ENCODE results near the gene ADGRV1. TPM values are rescaled to one million over a fixed set of nuclear protein-coding genes. Genes with fewer than 3 reads are reported as not detected.

The ADGRV1 gene
- total and polyA plus RNA-seq, 9 of the 15 experiments (the other 6 are each of a cell fraction or from before 2014, with no cell fraction given), result 21.7 to 156 (median 58.2) TPM

DNA sequence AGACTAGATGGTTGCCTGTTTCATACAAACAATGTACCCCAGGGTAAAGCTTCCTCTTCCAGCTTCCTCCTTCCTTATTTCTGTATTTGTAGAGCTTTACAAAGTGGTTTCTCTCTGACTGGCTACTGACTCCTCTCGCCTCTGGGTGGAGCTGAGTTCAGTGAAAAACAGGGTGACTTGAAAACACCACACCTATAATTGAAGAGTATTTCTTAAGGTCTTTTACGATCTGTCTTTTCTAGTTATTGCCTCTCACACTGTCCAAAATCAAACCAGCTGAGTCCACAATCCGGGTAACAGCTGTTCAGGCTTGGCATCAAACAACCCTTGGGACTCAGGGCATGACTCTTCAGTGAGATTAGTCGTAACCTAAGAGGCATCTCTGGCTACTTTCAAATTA is 624.2 kb downstream of the ADGRV1 start (continued):
- no peak for TF ChIP-seq ILK (tag; IDR thresholded peaks at IDR 0.05; ENCODE audit: borderline replicate concordance, low read depth)
- TF ChIP-seq, protein P1, sequence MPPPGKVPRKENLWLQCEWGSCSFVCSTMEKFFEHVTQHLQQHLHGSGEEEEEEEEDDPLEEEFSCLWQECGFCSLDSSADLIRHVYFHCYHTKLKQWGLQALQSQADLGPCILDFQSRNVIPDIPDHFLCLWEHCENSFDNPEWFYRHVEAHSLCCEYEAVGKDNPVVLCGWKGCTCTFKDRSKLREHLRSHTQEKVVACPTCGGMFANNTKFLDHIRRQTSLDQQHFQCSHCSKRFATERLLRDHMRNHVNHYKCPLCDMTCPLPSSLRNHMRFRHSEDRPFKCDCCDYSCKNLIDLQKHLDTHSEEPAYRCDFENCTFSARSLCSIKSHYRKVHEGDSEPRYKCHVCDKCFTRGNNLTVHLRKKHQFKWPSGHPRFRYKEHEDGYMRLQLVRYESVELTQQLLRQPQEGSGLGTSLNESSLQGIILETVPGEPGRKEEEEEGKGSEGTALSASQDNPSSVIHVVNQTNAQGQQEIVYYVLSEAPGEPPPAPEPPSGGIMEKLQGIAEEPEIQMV (tag; conservative IDR thresholded peaks at IDR 0.05; ENCODE audit: low read depth), result no peak
- TF ChIP-seq ZNF766 (CRISPR knock-in tag; conservative IDR thresholded peaks at IDR 0.05), result 0 out of 2 replicates have a peak, but pooled peaks have one; percentile 20
- TF ChIP-seq STAT5B (CRISPR knock-in tag; IDR thresholded peaks at IDR 0.05), result no peak
- no peak for TF ChIP-seq NCOA4 (IDR thresholded peaks at IDR 0.05; ENCODE audit: partially characterized antibody)
- TF ChIP-seq, protein P2, sequence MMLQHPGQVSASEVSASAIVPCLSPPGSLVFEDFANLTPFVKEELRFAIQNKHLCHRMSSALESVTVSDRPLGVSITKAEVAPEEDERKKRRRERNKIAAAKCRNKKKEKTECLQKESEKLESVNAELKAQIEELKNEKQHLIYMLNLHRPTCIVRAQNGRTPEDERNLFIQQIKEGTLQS (IDR thresholded peaks at IDR 0.05), result no peak
- TF ChIP-seq, protein P2 (CRISPR knock-in tag; conservative IDR thresholded peaks at IDR 0.05), result no peak
- TF ChIP-seq, protein P3, sequence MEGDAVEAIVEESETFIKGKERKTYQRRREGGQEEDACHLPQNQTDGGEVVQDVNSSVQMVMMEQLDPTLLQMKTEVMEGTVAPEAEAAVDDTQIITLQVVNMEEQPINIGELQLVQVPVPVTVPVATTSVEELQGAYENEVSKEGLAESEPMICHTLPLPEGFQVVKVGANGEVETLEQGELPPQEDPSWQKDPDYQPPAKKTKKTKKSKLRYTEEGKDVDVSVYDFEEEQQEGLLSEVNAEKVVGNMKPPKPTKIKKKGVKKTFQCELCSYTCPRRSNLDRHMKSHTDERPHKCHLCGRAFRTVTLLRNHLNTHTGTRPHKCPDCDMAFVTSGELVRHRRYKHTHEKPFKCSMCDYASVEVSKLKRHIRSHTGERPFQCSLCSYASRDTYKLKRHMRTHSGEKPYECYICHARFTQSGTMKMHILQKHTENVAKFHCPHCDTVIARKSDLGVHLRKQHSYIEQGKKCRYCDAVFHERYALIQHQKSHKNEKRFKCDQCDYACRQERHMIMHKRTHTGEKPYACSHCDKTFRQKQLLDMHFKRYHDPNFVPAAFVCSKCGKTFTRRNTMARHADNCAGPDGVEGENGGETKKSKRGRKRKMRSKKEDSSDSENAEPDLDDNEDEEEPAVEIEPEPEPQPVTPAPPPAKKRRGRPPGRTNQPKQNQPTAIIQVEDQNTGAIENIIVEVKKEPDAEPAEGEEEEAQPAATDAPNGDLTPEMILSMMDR (IDR thresholded peaks at IDR 0.05 in 2 of 3, conservative IDR thresholded peaks at IDR 0.05 in 1 of 3; ENCODE audit: insufficient read depth in 2 of 3, low read depth in 1 of 3, low read length in 3 of 3), result peak; percentile 26 to 36 (median 26); a peak in 1 of 6 replicates
- peak; percentile 27 to 61 for TF ChIP-seq RAD21 (CRISPR knock-in tag; conservative IDR thresholded peaks at IDR 0.05 in 1 of 2, IDR thresholded peaks at IDR 0.05 in 1 of 2)
- TF ChIP-seq, protein P4, sequence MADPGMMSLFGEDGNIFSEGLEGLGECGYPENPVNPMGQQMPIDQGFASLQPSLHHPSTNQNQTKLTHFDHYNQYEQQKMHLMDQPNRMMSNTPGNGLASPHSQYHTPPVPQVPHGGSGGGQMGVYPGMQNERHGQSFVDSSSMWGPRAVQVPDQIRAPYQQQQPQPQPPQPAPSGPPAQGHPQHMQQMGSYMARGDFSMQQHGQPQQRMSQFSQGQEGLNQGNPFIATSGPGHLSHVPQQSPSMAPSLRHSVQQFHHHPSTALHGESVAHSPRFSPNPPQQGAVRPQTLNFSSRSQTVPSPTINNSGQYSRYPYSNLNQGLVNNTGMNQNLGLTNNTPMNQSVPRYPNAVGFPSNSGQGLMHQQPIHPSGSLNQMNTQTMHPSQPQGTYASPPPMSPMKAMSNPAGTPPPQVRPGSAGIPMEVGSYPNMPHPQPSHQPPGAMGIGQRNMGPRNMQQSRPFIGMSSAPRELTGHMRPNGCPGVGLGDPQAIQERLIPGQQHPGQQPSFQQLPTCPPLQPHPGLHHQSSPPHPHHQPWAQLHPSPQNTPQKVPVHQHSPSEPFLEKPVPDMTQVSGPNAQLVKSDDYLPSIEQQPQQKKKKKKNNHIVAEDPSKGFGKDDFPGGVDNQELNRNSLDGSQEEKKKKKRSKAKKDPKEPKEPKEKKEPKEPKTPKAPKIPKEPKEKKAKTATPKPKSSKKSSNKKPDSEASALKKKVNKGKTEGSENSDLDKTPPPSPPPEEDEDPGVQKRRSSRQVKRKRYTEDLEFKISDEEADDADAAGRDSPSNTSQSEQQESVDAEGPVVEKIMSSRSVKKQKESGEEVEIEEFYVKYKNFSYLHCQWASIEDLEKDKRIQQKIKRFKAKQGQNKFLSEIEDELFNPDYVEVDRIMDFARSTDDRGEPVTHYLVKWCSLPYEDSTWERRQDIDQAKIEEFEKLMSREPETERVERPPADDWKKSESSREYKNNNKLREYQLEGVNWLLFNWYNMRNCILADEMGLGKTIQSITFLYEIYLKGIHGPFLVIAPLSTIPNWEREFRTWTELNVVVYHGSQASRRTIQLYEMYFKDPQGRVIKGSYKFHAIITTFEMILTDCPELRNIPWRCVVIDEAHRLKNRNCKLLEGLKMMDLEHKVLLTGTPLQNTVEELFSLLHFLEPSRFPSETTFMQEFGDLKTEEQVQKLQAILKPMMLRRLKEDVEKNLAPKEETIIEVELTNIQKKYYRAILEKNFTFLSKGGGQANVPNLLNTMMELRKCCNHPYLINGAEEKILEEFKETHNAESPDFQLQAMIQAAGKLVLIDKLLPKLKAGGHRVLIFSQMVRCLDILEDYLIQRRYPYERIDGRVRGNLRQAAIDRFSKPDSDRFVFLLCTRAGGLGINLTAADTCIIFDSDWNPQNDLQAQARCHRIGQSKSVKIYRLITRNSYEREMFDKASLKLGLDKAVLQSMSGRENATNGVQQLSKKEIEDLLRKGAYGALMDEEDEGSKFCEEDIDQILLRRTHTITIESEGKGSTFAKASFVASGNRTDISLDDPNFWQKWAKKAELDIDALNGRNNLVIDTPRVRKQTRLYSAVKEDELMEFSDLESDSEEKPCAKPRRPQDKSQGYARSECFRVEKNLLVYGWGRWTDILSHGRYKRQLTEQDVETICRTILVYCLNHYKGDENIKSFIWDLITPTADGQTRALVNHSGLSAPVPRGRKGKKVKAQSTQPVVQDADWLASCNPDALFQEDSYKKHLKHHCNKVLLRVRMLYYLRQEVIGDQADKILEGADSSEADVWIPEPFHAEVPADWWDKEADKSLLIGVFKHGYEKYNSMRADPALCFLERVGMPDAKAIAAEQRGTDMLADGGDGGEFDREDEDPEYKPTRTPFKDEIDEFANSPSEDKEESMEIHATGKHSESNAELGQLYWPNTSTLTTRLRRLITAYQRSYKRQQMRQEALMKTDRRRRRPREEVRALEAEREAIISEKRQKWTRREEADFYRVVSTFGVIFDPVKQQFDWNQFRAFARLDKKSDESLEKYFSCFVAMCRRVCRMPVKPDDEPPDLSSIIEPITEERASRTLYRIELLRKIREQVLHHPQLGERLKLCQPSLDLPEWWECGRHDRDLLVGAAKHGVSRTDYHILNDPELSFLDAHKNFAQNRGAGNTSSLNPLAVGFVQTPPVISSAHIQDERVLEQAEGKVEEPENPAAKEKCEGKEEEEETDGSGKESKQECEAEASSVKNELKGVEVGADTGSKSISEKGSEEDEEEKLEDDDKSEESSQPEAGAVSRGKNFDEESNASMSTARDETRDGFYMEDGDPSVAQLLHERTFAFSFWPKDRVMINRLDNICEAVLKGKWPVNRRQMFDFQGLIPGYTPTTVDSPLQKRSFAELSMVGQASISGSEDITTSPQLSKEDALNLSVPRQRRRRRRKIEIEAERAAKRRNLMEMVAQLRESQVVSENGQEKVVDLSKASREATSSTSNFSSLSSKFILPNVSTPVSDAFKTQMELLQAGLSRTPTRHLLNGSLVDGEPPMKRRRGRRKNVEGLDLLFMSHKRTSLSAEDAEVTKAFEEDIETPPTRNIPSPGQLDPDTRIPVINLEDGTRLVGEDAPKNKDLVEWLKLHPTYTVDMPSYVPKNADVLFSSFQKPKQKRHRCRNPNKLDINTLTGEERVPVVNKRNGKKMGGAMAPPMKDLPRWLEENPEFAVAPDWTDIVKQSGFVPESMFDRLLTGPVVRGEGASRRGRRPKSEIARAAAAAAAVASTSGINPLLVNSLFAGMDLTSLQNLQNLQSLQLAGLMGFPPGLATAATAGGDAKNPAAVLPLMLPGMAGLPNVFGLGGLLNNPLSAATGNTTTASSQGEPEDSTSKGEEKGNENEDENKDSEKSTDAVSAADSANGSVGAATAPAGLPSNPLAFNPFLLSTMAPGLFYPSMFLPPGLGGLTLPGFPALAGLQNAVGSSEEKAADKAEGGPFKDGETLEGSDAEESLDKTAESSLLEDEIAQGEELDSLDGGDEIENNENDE (IDR thresholded peaks at IDR 0.05; ENCODE audit: low read depth, low read length), result no peak

Data from K562 (cell line).